Measurements from ENCODE around the gene TRMT10B. TPM values are rescaled to one million over a fixed set of nuclear protein-coding genes. Genes with fewer than 3 reads are reported as not detected.

TRMT10B gene
- total RNA-seq, 4 donors from 2014 or later, result 3.5 to 11.3 (median 7.1) TPM

- no peaks in the 10 kb centered on the region for H3K9me3 ChIP-seq
- H3K4me3 ChIP-seq (replicated peaks in 1 of 3), result no peak overlapping the region
- no peak for TF ChIP-seq CTCF (IDR thresholded peaks at IDR 0.05)
- TF ChIP-seq POLR2A (IDR thresholded peaks at IDR 0.05), result no peak
- DNase-seq, result no peak
- intact Hi-C loops (cut with DNase I), result no loop called here
- H3K27me3 ChIP-seq, result no peaks in the 10 kb centered on the region
- H3K4me1 ChIP-seq, result no peaks in the 10 kb centered on the region
- H3K36me3 ChIP-seq, result no peaks in the 10 kb centered on the region
- 66 to 67% methylated on average over 4 of the region's 4 CpGs for WGBS, 2 donors
- H3K27ac ChIP-seq, result no peak overlapping the region
These were observed 38.3 kb upstream of the TRMT10B start for GRCh38 chr9:37715260-37715659.

- Histone ChIP-seq H3K27ac (no peak overlapping the region), H3K4me3 (replicated peaks in 1 of 3) (no peak overlapping the region), H3K36me3 (no peaks in the 10 kb centered on the region), H3K4me1 (no peaks in the 10 kb centered on the region), H3K9me3 (no peaks in the 10 kb centered on the region), H3K27me3 (no peaks in the 10 kb centered on the region)
- TF ChIP-seq CTCF (IDR thresholded peaks at IDR 0.05) (no peak), POLR2A (IDR thresholded peaks at IDR 0.05) (no peak)
- DNase-seq, result no peak
- intact Hi-C loops (cut with DNase I), result no loop called here
- 91 to 96% methylated on average over 5 of the region's 5 CpGs for WGBS, 2 donors
These were observed 37.6 kb upstream of the TRMT10B start for GRCh38 chr9:37715991-37716505.

GRCh38 chr9:37719526-37719925, 34.1 kb upstream of the TRMT10B start:
- no peaks in the 10 kb centered on the region for H3K36me3 ChIP-seq
- no peaks in the 10 kb centered on the region for H3K4me1 ChIP-seq
- WGBS, 2 donors, result 88 to 93% methylated on average over 2 of the region's 2 CpGs
- TF ChIP-seq POLR2A (IDR thresholded peaks at IDR 0.05), result no peak
- no peak for TF ChIP-seq CTCF (IDR thresholded peaks at IDR 0.05)
- H3K9me3 ChIP-seq, result no peaks in the 10 kb centered on the region
- no peak overlapping the region for H3K27ac ChIP-seq
- no peak for DNase-seq
- intact Hi-C loops (cut with DNase I), result no loop called here
- H3K4me3 ChIP-seq (replicated peaks in 1 of 3), result no peak overlapping the region
- H3K27me3 ChIP-seq, result no peaks in the 10 kb centered on the region

GRCh38 chr9:37727013-37727412, 26.6 kb upstream of the TRMT10B start:
- H3K27ac ChIP-seq, result no peak overlapping the region
- no peaks in the 10 kb centered on the region for H3K36me3 ChIP-seq
- H3K27me3 ChIP-seq, result no peaks in the 10 kb centered on the region
- H3K9me3 ChIP-seq, result no peaks in the 10 kb centered on the region
- 37 to 52% methylated on average over 5 of the region's 5 CpGs for WGBS, 2 donors
- TF ChIP-seq CTCF (IDR thresholded peaks at IDR 0.05) (no peak), POLR2A (IDR thresholded peaks at IDR 0.05) (no peak)
- peak; percentile 67 to 68 for DNase-seq
- no peak overlapping the region for H3K4me3 ChIP-seq (replicated peaks in 1 of 3)
- intact Hi-C loops (cut with DNase I), result no loop called here
- H3K4me1 ChIP-seq, result peaks cover 0 to 5% of the 10 kb centered on the region in 2 donors

- intact Hi-C loops (cut with DNase I), result no loop called here
- H3K4me3 ChIP-seq (replicated peaks in 1 of 3), result no peak overlapping the region
- no peak for DNase-seq
These were observed 24.1 kb upstream of the TRMT10B start for GRCh38 chr9:37729499-37729898.

More at GRCh38 chr9:37729499-37729898, 24.1 kb upstream of the TRMT10B start:
- no peaks in the 10 kb centered on the region for H3K9me3 ChIP-seq
- 85 to 90% methylated on average over 9 of the region's 9 CpGs for whole genome bisulfite sequencing, 2 donors
- H3K27ac ChIP-seq, result no peak overlapping the region
- H3K4me1 ChIP-seq, result peaks cover 0 to 5% of the 10 kb centered on the region in 2 donors
- TF ChIP-seq POLR2A (IDR thresholded peaks at IDR 0.05) (no peak), CTCF (IDR thresholded peaks at IDR 0.05) (no peak)
- no peaks in the 10 kb centered on the region for H3K36me3 ChIP-seq
- no peaks in the 10 kb centered on the region for H3K27me3 ChIP-seq

All from thyroid gland (tissue), 4 donors.